ENCODE measurements around the gene PDE9A. TPM values are rescaled to one million over a fixed set of nuclear protein-coding genes. Genes with fewer than 3 reads are reported as not detected.
"Not testable (repeated sequence)": the region's sequence is repeated elsewhere in the genome, so short reads cannot be mapped to it uniquely, and the experiment has no call there.

Gene PDE9A
- total RNA-seq, result 3.4 TPM

DNA sequence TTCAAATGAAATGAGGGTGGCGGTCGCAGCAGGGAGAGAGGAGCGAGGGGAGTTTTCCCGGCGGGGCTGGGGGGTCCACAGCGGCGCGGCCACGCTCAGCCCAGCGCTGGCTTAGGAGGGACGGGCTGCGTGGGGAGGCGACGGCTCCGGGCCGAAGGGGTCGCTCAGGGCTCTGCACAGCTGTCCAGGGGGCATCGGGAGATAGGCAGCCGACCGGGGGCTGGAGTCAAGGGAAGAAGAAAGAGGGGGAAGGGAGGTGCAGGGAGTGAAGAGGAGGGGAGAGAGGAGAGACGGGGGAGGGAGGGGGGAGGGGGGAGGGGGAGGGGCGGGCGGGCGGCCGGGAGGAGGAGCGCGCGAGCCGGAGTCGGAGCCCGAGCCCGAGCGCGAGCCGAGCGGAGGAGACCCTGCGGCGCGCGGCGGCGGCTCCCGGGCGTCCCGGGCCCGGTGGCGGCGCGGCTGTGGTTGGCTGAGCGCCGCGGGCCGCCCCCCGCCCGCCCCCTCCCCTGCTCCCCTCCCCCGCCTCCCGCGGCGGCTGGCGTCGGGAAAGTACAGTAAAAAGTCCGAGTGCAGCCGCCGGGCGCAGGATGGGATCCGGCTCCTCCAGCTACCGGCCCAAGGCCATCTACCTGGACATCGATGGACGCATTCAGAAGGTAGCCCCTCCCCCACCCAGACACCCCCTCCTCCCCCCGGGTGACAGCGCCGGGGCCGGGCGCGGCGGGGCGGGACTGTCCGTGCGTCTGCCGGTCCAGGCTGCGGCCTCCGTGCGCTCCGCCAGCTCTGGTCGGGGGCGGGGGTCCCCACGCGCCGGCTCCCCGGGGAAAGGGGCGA is at the start of gene PDE9A:
Gene PDE9A (plus strand): TSS at position 391 of the 831 bp plus-strand sequence. CDS start 194 bp downstream, at position 585.
- DNase-seq, result peak; percentile 25

DNA sequence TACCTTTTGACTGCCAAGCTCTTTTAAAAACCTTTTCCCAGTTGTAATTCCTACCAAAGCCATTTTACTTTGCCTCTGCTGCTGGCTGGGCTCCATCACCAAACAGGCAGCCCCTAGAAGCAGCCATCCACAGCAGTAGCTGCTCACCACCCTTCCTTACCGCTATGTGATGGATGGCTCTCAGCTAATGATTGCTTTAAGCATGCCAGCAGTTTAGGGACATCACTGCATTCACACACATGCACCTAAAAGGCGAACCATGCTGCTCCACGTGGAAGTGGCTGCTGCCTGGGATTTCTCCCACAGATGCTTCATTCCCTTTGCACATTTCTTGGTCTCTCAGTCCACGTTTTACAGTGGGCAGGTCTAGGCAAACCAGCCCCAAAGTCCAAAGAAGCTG is 46.3 kb upstream of the PDE9A start:
- no peak for DNase-seq

DNA sequence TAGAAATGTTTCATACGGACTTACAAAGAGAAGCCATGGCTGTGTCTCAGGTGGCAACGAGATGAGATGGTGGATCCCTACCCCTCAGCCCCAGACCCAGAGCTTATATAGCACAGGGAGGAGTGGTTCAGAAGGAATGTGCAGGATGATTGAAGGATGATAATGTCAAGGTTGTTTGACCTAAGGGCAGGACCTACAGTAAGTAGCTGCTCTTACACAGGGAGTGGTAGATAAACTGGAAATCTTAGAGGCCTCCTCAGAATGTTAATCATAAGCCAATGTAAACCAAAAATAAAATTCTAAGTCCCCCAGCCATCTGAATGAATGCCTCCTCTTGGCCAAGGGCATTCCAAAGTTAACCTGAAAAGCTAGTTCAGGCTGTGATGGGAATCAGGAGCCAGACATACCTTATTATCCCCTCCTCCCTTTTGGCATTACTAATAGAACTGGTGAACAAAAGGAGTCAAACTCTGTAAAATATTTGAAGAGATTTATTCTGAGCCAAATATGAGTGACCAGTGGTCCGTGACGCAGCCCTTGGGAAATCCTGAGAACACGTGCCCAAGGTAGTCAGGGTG is 45.8 kb upstream of the PDE9A start:
- no peak for DNase-seq

DNA sequence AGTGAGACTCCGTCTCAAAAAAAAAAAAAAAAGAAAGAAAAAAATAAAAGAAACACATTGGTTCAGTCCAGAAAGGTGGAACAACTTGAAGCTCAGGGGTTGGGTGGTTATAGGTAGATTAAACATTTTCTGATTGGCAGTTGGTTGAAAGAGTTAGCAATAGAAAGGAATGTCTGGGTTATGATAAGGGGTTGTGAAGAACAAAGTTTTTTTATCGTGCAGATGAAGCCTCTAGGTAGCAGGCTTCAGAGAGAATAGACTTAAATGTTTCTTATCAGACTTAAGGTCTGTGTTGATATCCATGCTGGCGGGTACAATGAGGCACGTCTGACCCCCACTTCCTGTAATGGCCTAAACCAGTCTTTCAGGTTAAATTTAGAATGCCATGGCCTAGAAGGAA is 45.0 kb upstream of the PDE9A start:
- DNase-seq, result no peak

DNA sequence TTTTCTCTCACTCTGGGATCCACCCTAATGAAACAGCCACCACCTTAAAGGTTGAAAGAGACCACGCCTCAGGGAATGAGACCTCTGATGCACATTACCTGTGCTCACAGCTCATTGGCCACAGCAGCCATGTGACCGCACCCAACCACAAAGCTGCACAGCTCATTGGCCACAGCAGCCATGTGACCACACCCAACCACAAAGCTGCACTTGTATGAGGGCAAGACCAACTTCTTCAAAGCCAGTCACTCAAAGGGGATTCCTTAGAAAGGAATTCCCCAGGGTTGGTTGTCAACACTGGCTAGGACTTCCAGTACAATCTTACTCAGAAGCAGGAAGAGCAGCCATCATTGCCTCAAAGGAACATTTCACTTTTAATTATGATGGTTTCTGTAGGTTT is 43.6 kb upstream of the PDE9A start:
- DNase-seq, result no peak

DNA sequence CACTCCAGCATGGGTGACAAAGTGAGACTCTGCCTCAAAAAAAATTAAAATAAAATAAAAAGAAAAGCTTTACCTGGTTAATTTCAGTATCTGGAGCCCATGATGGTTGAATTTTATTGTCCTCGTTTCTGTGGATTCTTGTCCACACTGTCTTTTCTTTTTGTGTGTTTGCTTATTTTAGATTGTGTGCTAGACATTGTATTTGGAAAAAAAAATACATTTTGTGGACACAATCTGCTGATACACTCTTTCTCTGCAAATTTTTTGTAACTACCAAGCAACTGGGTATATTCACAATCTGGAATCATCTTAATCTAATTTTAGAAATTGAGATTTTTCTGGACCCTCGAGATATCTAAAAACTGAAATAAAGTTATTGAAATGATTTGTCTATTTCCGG is 41.6 kb upstream of the PDE9A start:
- no peak for DNase-seq

DNA sequence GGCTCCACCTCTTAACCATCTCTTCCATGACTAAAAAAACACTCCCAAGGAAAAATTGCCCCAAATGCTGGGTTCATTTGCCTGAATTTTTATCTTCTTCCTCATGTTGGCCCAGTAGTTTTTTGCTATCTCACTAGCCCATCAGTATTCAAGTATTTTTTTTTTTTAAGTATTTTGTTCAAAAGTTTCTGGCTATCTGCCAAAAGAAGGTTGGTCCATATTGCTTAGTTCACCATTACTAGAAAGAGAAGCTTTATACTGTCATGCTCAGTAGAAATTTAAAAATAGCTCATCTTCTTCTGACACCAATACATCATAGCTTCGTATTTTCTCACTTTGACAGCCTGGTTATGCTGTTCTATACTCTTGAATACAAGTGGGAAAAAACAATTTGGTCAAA is 41.0 kb upstream of the PDE9A start:
- no peak for DNase-seq

DNA sequence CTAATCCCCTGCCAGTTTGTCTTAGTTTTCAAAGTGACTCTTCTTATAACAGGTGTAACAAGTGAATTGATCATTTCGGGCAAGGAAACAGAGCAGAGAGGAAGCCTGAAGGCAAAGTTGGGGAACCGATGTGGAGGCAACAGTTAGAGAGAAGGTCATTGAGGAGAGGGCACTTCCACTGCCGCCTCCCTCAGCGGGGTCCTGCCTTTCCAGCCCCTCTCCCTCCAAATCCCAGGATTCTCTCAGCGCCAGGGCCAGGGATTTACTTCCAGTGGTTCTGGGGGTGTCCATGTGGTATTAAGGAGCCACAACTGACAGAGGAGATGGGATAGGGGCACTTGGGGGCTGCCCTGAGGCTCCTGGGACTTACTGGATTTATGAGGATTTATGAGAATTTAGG is 39.7 kb upstream of the PDE9A start:
- DNase-seq, result no peak

DNA sequence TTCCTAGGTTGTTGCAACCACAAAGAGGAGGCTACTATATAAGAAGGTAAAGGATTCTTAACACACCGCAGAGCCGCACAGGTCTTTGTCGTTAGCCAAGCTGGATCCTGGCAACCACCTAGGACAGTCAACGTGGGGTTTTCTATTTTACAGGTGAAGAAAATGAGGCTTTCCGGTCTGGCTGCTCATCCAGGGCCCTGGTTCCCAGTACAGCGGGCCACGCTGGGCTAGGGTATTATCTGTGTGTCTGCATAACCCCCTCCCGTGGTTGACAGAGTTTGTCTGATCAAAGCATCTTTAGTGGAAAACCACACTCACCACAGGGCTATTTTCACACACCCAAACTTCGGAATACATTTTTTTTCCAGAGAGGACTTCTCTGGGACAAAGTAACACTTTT is 39.0 kb upstream of the PDE9A start:
- DNase-seq, result no peak

DNA sequence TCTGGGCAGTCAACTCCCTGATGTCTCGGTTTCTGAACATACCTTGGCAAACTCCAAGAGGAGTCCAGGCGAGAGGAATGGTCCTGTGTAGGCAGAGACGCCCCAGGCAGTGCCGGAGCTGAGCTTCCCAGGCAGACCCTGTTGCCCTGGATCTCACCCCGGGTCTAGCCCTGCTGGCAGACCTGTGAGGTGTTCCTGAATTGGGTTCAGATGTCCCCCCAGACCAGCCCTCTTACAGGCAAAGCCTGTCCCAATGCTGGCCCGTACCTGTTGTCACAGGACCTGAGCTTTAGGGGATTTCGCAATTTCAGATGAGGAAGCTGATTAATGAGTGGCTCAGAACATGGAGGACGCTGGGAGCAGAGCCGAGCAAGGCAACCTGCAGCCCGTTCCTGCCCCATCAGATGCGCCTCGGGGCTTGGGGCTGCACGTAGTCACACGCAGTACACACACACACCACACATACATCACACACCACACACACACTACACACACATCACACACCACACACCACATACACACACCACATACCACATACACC is 38.5 kb upstream of the PDE9A start:
- no peak for DNase-seq

DNA sequence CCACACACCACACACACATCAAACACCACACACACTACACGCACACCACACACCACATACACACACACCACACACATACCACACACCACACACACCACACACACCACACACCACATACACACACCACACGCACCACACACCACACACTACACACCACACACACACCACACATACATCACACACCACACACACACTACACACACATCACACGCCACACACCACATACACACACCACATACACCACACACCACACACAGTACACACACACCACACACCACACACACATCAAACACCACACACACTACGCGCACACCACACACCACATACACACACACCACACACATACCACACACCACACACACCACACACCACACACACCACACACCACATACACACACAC is 38.0 kb upstream of the PDE9A start:
- DNase-seq, result not testable (repeated sequence)

DNA sequence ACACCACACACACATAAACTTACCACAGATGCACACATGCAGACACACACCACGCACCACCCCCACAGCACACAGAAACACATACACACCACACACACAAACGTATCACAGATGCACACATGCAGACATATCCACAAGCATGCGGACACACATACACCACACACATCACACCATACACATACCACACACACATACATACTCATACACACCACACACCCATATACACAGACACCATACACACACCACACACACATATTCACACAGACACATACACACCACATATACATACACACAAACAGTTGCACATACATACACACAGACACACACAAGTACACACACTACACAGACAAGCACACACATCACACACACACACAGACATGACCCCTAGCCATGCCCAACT is 37.5 kb upstream of the PDE9A start:
- no peak for DNase-seq

DNA sequence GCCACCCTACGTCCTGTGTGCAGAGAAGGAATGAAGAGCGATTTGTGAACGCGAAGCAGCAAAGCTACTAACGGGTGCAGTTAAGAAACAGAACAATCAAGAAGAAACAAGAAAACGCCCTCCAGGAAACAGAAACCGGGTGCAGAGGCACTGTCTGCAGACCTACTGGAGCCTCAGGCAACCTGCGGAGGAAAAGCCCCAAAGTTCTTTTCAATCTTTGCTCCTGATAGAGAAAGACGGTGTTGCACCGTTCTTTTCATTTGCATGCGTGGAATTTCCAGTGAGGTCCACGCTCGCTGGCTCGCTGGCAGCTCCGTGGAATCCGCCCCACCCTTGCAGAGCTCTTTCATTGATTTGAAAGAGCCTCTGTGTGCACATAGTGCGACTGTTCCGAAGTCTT is 37.0 kb upstream of the PDE9A start:
- DNase-seq, result no peak

DNA sequence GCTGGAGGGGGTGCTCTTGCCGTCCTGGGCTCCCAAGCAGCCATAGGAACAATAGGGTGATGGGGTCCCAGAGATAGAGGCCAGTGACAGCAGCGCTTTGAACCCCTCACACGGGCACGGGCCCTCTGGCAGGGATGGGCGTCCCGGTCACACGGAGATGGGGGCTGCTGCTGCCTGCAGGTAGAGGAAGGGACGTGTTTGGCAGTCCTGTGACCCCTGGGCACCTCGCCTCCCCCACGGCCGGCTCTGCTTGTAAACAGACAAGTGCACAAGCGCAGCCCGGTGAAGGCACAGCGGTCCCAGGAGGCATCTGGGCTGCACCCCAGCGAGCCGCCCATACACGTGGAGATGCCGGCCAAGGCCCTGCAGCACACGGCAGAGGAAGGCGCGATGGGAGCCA is 36.5 kb upstream of the PDE9A start:
- no peak for DNase-seq

DNA sequence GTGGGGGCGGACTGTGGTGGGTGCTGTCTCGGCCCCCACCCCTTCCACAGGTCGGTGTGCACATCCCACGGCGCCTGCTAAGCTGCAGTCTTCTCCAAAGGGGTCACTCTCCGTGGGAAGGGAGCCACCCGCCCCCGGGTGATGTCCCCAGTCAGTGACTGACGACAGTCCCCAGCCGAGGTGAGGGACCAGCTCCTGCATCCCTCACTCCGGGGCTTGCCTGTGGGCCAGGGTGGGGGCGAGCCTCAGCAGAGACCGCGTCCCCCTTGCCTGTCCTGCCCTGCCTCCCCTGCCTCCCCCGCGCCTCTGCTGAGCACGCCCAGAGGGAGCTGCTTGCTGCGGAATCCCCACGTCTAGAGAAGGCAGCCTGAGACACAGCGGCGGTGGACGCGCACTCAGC is 35.9 kb upstream of the PDE9A start:
- no peak for DNase-seq

DNA sequence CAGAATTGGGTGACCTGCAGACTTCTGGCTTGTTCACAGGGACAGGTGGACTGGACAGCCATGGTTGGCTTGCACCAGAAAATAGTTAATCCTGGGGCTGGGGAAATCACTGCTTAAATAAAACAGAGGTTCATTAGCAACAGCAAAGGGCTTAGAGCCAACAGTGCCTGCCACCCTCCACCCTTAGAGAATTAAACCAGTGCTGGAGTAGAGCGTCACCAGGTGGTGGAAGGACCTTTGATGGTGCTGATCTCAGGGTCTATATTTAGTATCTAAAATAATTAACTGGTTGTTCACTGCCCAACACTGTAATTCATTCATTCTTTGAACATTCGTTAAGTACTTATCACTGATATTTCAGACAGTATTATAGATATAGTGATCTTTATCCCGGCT is 34.7 kb upstream of the PDE9A start:
- no peak for DNase-seq

DNA sequence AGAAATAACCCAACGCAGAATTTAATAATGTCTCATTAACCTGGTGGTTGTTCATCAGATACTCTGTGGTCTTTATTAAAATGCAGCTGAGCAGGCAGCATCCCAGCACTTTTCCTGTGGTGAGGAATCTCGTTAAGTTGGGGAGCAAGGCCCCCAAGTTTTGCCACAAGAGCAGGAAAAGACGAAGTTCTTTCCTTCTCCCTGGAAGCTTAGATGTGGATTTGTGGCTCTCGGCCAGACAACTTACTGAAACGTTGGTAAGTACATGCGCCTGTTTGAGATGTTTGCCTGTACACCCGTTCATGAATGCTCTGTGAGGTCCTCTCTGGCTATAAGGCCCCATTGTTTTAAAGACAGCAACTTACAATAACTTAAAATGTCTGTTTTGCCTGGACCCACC is 34.3 kb upstream of the PDE9A start:
- DNase-seq, result no peak

DNA sequence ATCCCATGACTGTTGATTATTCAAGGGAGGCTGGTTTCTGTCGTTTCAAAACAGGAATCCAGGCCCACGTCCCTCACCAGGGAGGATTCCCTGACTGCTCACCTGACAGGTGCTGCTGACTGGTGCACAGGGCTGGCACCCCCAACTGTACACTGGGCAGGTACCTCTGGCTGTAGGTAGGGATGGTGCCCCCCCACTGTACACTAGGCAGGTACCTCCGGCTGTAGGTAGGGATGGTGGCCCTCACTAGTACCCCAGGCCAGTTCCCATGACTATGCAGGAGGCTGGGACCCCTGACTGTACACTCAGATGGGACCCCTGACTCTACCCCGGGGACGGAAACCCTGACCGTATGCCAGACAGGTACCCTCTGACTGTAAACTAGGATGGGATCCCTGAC is 33.6 kb upstream of the PDE9A start:
- no peak for DNase-seq

DNA sequence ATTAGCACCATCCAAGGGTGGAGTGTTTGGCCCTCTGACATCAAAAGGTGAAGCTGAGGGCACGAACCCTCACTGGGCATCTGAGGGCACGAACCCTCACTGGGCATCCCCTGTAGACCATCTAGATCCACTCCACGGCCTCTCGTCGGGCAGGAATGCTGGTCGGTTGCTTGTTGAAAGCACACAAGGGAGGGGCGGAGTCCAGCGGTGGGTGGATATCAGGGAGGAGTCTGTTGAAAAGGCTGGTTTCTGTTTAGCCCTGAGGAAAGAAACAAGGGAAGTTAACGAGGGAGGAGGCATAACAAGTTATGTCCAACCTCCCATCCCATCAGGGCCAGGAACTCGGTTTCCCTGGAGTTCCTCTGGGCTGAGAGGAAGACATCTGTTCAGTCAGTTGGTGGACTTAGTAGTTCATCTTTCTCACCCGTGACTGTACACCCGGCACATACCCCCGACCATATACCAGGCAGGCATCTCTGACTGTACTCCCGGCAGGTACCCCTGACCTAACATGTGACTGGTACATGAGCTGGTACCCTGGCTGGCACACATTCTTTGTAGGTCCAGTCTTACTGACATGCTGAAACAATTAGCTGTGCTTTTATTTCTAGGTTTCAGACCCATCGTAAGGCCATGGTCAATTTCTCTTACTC is 32.1 kb upstream of the PDE9A start:
- DNase-seq, result no peak

DNA sequence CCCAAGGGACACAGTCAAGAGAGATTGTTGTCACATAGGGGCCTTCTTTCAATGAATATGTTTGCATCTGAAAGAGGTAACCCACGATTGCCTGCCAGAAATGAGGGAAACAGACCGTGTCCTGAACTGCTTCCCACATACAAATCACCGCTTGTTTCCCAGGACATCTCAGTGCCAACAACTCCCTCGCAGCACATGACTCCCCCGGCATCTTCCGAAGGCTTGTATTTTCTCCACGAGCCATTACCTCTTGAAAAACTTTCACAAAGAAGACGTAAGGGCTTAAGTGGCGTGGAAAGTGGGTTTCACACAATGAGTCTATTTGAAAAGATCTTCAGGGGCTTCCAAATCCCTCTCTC is 31.6 kb upstream of the PDE9A start:
- DNase-seq, result no peak

DNA sequence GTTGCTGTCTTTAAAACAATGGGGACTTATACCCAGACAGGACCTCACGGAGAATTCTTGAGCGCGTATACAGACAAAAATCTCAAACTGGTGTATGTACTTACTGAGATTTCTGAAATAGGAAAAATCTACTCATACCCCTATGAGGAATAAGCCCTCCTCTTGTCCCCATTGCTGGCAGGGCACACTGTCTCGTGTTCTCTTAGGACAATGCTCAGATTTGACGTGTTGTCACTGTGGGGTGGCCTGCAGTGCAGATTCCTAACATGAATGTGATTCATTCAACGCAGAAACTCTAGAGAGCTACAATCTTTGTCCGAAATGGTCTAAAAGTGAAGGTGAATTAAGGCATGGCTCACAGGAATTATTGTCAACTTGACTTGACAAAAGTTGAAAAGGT is 31.1 kb upstream of the PDE9A start:
- DNase-seq, result no peak

DNA sequence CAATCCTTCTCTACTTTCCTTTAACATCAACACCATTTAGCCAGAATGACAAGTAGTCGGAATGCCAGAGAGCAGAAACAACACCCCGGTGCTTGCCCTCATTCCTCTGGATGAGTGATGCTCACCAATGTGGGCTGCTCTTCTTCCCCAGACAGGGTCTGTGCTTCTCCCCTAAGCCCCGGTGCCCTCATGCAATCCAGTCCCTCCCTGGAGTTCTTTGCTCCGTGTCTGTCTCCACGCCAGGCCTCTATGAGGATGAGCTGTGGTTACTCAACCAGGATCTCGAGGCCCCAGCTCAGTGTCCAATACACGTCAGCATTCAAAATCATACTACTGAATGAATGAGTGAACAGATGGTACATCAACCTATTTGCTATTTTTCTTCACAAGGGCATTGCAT is 29.7 kb upstream of the PDE9A start:
- DNase-seq, result no peak

DNA sequence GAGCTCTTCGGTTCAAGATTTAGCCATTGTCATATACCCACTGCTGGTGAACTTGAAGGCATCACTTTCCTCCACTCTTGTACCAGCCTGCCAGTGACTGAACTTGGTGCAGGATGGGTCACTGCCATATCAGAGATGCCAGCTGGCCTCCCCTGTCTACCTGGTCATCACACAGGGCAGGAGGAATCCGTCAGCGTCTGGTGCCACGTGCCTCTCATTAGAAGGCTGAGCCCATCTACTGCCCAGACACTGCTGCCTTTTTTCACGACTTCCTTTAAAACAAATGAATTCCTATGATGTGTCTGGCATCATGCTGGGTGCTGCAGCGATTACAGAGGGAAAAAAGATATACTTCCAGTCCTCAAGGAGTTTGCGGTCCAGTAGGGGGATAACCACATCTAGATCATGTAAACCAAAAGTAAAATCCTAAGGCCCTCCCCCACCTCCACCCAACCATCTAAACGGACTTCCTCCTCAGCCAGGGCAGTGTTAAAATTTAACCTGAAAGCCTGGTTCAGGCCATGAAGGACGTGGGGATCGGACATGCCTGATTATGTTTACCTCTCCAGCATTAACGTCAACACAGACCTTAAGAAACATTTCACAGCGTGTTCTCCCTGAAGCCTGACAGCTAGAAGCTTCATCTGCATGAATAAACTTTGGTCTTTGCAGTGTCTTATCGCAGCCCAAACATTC is 29.2 kb upstream of the PDE9A start:
- DNase-seq, result no peak
